WI38 (cell line): Measurements from ENCODE around the gene SLIRP.
"Not testable (repeated sequence)": the region's sequence is repeated elsewhere in the genome, so short reads cannot be mapped to it uniquely, and the experiment has no call there.

Experiments used
- H3K4me3 ChIP-seq: 2 replicates; pipeline ENCODE4 v1.5.1; 2011; ENCODE audit warnings: low read depth, mild to moderate bottlenecking, control low read depth, low read length
- CTCF ChIP-seq: IDR thresholded peaks from 2 replicates; pipeline ENCODE4 v1.5.1; 2012; ENCODE audit warnings: low read depth, mild to moderate bottlenecking, control low read depth, low read length

Gene SLIRP

GRCh38 chr14:77746064-77746702 is 38.3 kb downstream of the SLIRP start:
- H3K4me3 ChIP-seq = no peak overlapping the region
- no peak for TF ChIP-seq CTCF

- not testable (repeated sequence) for H3K4me3 ChIP-seq
Measured at GRCh38 chr14:77747425-77747824, 39.5 kb downstream of the SLIRP start.

GRCh38 chr14:77752266-77752665 is 44.4 kb downstream of the SLIRP start:
- no peak for TF ChIP-seq CTCF
- H3K4me3 ChIP-seq = no peak overlapping the region

GRCh38 chr14:77752799-77753516 is 45.1 kb downstream of the SLIRP start:
- no peak overlapping the region for H3K4me3 ChIP-seq
- TF ChIP-seq CTCF = no peak

GRCh38 chr14:77760381-77761204 is 52.7 kb downstream of the SLIRP start, which contains the start of gene SNW1:
TSS of gene SNW1 (minus strand) at chr14:77761156. CDS start at chr14:77761127, 29 bp downstream.
- TF ChIP-seq CTCF = no peak

GRCh38 chr14:77761205-77761931 is 53.5 kb downstream of the SLIRP start:
- peak; percentile 19; the same call in 1 of the 2 replicates for TF ChIP-seq CTCF
- peak overlapping the region; percentile 76 for H3K4me3 ChIP-seq

More at GRCh38 chr14:77760381-77761204, 52.7 kb downstream of the SLIRP start, which contains the start of gene SNW1:
- peak within 1 kb of the TSS; percentile 76 for H3K4me3 ChIP-seq

- no peak for TF ChIP-seq CTCF
- no peak overlapping the region for H3K4me3 ChIP-seq
Measured at GRCh38 chr14:77763316-77763715, 55.4 kb downstream of the SLIRP start.
